Osteoblast (primary cell): ENCODE measurements around the gene FAT1. TPM values are rescaled to one million over a fixed set of nuclear protein-coding genes. Genes with fewer than 3 reads are reported as not detected.
A peak's percentile ranks its signal among the peaks of the same experiment; 100 is the strongest.
"Not testable (repeated sequence)": the region's sequence is repeated elsewhere in the genome, so short reads cannot be mapped to it uniquely, and the experiment has no call there.

Source experiments
- DNase-seq: peaks from one replicate; pipeline ENCODE4 v3.0.0; 2011; ENCODE audit warnings: low spot score, mixed read lengths; ENCODE audit not compliant: insufficient read length; ENCODE audit errors: missing footprints
- H2AFZ ChIP-seq: 2 replicates; pipeline ENCODE4 v1.6.0; 2011; ENCODE audit warnings: mild to moderate bottlenecking, low read length
- H3K27ac ChIP-seq: 2 replicates; pipeline ENCODE4 v1.5.1; 2011; ENCODE audit warnings: mild to moderate bottlenecking, low read depth, low read length, moderate library complexity
- H3K27me3 ChIP-seq: 2 replicates; pipeline ENCODE4 v1.6.0; 2012; ENCODE audit warnings: mild to moderate bottlenecking, control low read depth, inconsistent platforms, low read length, moderate library complexity; ENCODE audit not compliant: insufficient read depth
- H3K36me3 ChIP-seq: 2 replicates; pipeline ENCODE4 v1.5.1; 2011; ENCODE audit warnings: mild to moderate bottlenecking, low read length, control low read depth, moderate library complexity; ENCODE audit not compliant: insufficient read depth
- H3K4me1 ChIP-seq: 2 replicates; pipeline ENCODE4 v1.5.1; 2011; ENCODE audit warnings: mild to moderate bottlenecking, low read length, control low read depth, moderate library complexity; ENCODE audit not compliant: insufficient read depth
- H3K4me2 ChIP-seq: 2 replicates; pipeline ENCODE4 v1.6.0; 2011; ENCODE audit warnings: mild to moderate bottlenecking, low read length; ENCODE audit not compliant: insufficient read depth
- H3K4me3 ChIP-seq: fragments of 200-600 bp; sonication (generic); 3 replicates; pipeline ENCODE4 v1.5.1; 2012; ENCODE audit warnings: mild to moderate bottlenecking, low read length, inconsistent platforms; ENCODE audit not compliant: insufficient read depth
- H3K79me2 ChIP-seq: 2 replicates; pipeline ENCODE4 v1.6.0; 2012; ENCODE audit warnings: mild to moderate bottlenecking, low read length, control low read depth, inconsistent platforms; ENCODE audit not compliant: insufficient read depth
- H3K9me3 ChIP-seq: 2 replicates; pipeline ENCODE4 v1.5.1; 2011; ENCODE audit warnings: low read depth, low read length, control low read depth
- H4K20me1 ChIP-seq: 2 replicates; pipeline ENCODE4 v1.6.0; 2012; ENCODE audit warnings: mild to moderate bottlenecking, low read length, control low read depth; ENCODE audit not compliant: insufficient read depth
- CTCF ChIP-seq: IDR thresholded peaks from 2 replicates; pipeline ENCODE4 v1.5.1; 2011; ENCODE audit warnings: mild to moderate bottlenecking, low read depth, low read length, moderate library complexity; ENCODE audit errors: extremely low read depth
- total RNA-seq: library from RNA; depleted of rRNA; stranded (reverse); fragments of >200 nt; gene quantifications from 2 replicates; pipeline ENCODE4 v1.2.3, GENCODE V29; 2012

The FAT1 gene
- total RNA-seq, 1 donor, result 522 TPM

GRCh38 chr4:186764457-186764856, 40.8 kb upstream of the FAT1 start:
- Histone ChIP-seq H3K79me2 (no peaks in the 10 kb centered on the region), H3K4me1 (peaks cover 27% of the 10 kb centered on the region), H4K20me1 (no peaks in the 10 kb centered on the region), H3K27ac (peak overlapping the region; percentile 74), H2AFZ (peak overlapping the region; percentile 81), H3K4me2 (peak overlapping the region; percentile 71), H3K36me3 (no peaks in the 10 kb centered on the region), H3K4me3 (peak overlapping the region; percentile 42), H3K27me3 (no peaks in the 10 kb centered on the region), H3K9me3 (no peaks in the 10 kb centered on the region)
- TF ChIP-seq CTCF, result no peak
- no peak for DNase-seq

GRCh38 chr4:186762865-186763264, 39.2 kb upstream of the FAT1 start:
- Histone ChIP-seq H2AFZ (no peak overlapping the region), H3K4me2 (no peak overlapping the region), H3K36me3 (no peaks in the 10 kb centered on the region), H3K4me1 (peaks cover 27% of the 10 kb centered on the region), H4K20me1 (no peaks in the 10 kb centered on the region), H3K27me3 (no peaks in the 10 kb centered on the region), H3K4me3 (no peak overlapping the region), H3K9me3 (no peaks in the 10 kb centered on the region), H3K27ac (no peak overlapping the region), H3K79me2 (no peaks in the 10 kb centered on the region)
- no peak for DNase-seq
- TF ChIP-seq CTCF, result no peak

- DNase-seq, result no peak
- Histone ChIP-seq H3K36me3 (no peaks in the 10 kb centered on the region), H3K4me1 (peaks cover 27% of the 10 kb centered on the region), H3K27me3 (no peaks in the 10 kb centered on the region), H3K27ac (no peak overlapping the region), H3K4me2 (no peak overlapping the region), H3K79me2 (no peaks in the 10 kb centered on the region), H3K9me3 (no peaks in the 10 kb centered on the region), H4K20me1 (no peaks in the 10 kb centered on the region), H2AFZ (no peak overlapping the region), H3K4me3 (no peak overlapping the region)
- TF ChIP-seq CTCF, result no peak
These were observed 38.7 kb upstream of the FAT1 start for GRCh38 chr4:186762361-186762760.

GRCh38 chr4:186761956-186762355, 38.3 kb upstream of the FAT1 start:
- H3K36me3 ChIP-seq, H3K4me3 ChIP-seq, H3K27me3 ChIP-seq, H4K20me1 ChIP-seq, DNase-seq, H3K9me3 ChIP-seq, H3K4me2 ChIP-seq, H3K79me2 ChIP-seq, H2AFZ ChIP-seq: not testable (repeated sequence)
- Histone ChIP-seq H3K27ac (peak overlapping the region; percentile 56), H3K4me1 (peaks cover 27% of the 10 kb centered on the region)
